ENCODE data around the gene AHRR.
"Not testable (repeated sequence)": the region's sequence is repeated elsewhere in the genome, so short reads cannot be mapped to it uniquely, and the experiment has no call there.

The AHRR gene

GRCh38 chr5:306011-306805, 15.3 kb upstream of the AHRR start:
- no peak for FAIRE-seq

- FAIRE-seq: no peak
Observed at GRCh38 chr5:307306-307705, 14.2 kb upstream of the AHRR start.

GRCh38 chr5:307794-308579, 13.5 kb upstream of the AHRR start:
- no peak for FAIRE-seq

- FAIRE-seq: no peak
Observed at GRCh38 chr5:308672-309271, 12.7 kb upstream of the AHRR start.

GRCh38 chr5:309831-310230, 11.7 kb upstream of the AHRR start:
- FAIRE-seq: not testable (repeated sequence)

GRCh38 chr5:310516-310915, 11.0 kb upstream of the AHRR start:
- no peak for FAIRE-seq

- FAIRE-seq: no peak
Observed at GRCh38 chr5:310941-311434, 10.5 kb upstream of the AHRR start.

- FAIRE-seq: no peak
Observed at GRCh38 chr5:311963-312362, 9.6 kb upstream of the AHRR start.

GRCh38 chr5:312845-313244, 8.7 kb upstream of the AHRR start:
- FAIRE-seq: no peak

GRCh38 chr5:313265-313664, 8.2 kb upstream of the AHRR start:
- FAIRE-seq: no peak

GRCh38 chr5:313806-314376, 7.6 kb upstream of the AHRR start:
- no peak for FAIRE-seq

- FAIRE-seq: no peak
Observed at GRCh38 chr5:314676-315487, 6.6 kb upstream of the AHRR start.

- no peak for FAIRE-seq
Observed at GRCh38 chr5:315488-316209, 5.9 kb upstream of the AHRR start.

- FAIRE-seq: no peak
Observed at GRCh38 chr5:316210-317085, 5.1 kb upstream of the AHRR start.

GRCh38 chr5:317086-317811, 4.3 kb upstream of the AHRR start:
- peak; percentile 89 for FAIRE-seq

GRCh38 chr5:318341-318897, 3.1 kb upstream of the AHRR start:
- FAIRE-seq: no peak

- no peak for FAIRE-seq
Observed at GRCh38 chr5:318931-319601, 2.4 kb upstream of the AHRR start.

GRCh38 chr5:320524-321229, 837 bp upstream of the AHRR start:
- FAIRE-seq: no peak

Data from G401.6 (cell line).